ENCODE measurements around the gene PRIMA1.

Gene PRIMA1

GRCh38 chr14:93716002-93716745 lies 72.1 kb downstream of the PRIMA1 start:
- TF ChIP-seq, protein P1, sequence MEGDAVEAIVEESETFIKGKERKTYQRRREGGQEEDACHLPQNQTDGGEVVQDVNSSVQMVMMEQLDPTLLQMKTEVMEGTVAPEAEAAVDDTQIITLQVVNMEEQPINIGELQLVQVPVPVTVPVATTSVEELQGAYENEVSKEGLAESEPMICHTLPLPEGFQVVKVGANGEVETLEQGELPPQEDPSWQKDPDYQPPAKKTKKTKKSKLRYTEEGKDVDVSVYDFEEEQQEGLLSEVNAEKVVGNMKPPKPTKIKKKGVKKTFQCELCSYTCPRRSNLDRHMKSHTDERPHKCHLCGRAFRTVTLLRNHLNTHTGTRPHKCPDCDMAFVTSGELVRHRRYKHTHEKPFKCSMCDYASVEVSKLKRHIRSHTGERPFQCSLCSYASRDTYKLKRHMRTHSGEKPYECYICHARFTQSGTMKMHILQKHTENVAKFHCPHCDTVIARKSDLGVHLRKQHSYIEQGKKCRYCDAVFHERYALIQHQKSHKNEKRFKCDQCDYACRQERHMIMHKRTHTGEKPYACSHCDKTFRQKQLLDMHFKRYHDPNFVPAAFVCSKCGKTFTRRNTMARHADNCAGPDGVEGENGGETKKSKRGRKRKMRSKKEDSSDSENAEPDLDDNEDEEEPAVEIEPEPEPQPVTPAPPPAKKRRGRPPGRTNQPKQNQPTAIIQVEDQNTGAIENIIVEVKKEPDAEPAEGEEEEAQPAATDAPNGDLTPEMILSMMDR (IDR thresholded peaks at IDR 0.05; ENCODE audit: low read depth, low read length, missing control alignments) = no peak
- H3K36me3 ChIP-seq (replicated peaks) = no peaks in the 10 kb centered on the region
- no peak for DNase-seq
- H3K27me3 ChIP-seq (replicated peaks) = no peaks in the 10 kb centered on the region
- in situ Hi-C loops (cut with HindIII; ENCODE audit: low pct_ligation_motif_present, low sequenced_read_pairs) = no loop called here
- no peak overlapping the region for H3K27ac ChIP-seq
- H3K4me3 ChIP-seq (ENCODE audit: low read depth, low read length) = no peak overlapping the region

DNA sequence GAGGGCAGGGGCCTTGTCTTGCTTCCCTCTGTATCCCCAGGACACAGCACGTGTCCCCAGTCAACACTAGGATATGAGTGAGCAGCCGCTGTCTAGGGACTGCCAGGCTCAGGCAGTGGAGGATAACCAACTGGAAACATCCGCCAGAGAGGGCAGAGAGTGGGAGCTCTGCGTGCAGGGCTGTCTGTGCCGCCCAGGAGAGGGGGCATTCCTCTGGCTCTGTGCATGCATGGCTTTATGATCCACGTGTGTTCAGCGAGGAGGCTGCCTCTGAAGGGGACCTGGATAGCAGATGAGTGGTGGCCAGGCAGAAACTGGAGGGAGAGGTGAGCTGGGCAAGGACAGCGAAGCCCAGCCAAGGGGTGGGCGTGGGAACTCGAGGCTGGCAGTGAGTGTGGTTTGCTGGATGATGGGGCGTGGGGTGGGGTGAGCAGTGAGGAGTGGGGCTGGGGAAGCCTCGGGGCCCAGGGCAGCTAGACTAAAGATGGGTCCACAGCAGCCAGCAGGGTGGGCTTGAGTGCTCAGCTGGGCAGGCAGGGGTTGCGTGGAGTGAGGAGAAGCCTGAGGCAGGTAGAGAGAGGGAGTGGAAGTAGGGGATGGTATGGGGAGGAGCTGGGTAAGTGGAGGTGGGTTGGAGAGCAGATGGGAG lies 72.9 kb downstream of the PRIMA1 start:
- Histone ChIP-seq H3K27me3 (replicated peaks) (no peaks in the 10 kb centered on the region), H3K4me3 (ENCODE audit: low read depth, low read length) (no peak overlapping the region), H3K36me3 (replicated peaks) (no peaks in the 10 kb centered on the region), H3K27ac (no peak overlapping the region)
- in situ Hi-C loops (cut with HindIII; ENCODE audit: low pct_ligation_motif_present, low sequenced_read_pairs) = no loop called here
- no peak for DNase-seq
- TF ChIP-seq, protein P1 (IDR thresholded peaks at IDR 0.05; ENCODE audit: low read depth, low read length, missing control alignments) = no peak

GRCh38 chr14:93714605-93715004 lies 73.7 kb downstream of the PRIMA1 start:
- no peak overlapping the region for H3K27ac ChIP-seq
- DNase-seq = no peak
- H3K27me3 ChIP-seq (replicated peaks) = no peaks in the 10 kb centered on the region
- H3K4me3 ChIP-seq (ENCODE audit: low read depth, low read length) = no peak overlapping the region
- H3K36me3 ChIP-seq (replicated peaks) = no peaks in the 10 kb centered on the region
- TF ChIP-seq, protein P1 (IDR thresholded peaks at IDR 0.05; ENCODE audit: low read depth, low read length, missing control alignments) = no peak
- in situ Hi-C loops (cut with HindIII; ENCODE audit: low pct_ligation_motif_present, low sequenced_read_pairs) = no loop called here

DNA sequence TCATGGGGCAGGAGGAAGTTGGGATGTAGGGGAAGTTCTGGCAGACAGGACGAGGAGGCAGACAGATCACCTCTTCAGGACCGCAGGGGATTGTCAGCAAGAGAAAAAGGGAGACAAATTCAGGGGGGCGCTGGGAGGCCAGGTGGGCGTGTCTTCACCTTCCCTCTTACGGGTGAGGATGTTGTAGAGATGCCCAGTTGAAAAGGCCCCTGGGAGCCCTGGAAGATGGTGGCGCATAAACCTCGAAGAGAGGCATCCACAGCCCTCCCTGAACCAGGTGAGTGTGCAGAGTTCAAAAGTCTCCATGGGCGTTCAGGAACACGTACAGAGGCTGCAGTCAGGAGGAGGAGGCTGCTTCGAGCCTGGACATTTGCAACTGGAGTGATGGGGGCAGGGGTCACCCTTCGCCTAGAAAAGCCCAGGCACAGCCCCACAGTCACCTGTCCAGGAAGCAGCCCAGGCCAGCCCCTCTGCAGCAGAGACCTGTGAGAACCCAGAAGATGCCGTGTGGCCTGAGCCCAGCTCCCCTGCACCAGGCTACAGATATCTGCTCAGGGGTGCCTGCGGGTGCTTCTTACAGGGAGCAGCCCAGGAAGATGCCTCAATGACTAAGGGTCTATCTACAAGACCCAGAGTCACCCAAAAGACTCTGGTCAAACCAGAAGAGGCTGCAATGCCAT lies 74.4 kb downstream of the PRIMA1 start:
- H3K27me3 ChIP-seq (replicated peaks) = no peaks in the 10 kb centered on the region
- no peak overlapping the region for H3K4me3 ChIP-seq (ENCODE audit: low read depth, low read length)
- in situ Hi-C loops (cut with HindIII; ENCODE audit: low pct_ligation_motif_present, low sequenced_read_pairs) = no loop called here
- DNase-seq = no peak
- H3K36me3 ChIP-seq (replicated peaks) = no peaks in the 10 kb centered on the region
- no peak overlapping the region for H3K27ac ChIP-seq
- TF ChIP-seq, protein P1 (IDR thresholded peaks at IDR 0.05; ENCODE audit: low read depth, low read length, missing control alignments) = no peak

DNA sequence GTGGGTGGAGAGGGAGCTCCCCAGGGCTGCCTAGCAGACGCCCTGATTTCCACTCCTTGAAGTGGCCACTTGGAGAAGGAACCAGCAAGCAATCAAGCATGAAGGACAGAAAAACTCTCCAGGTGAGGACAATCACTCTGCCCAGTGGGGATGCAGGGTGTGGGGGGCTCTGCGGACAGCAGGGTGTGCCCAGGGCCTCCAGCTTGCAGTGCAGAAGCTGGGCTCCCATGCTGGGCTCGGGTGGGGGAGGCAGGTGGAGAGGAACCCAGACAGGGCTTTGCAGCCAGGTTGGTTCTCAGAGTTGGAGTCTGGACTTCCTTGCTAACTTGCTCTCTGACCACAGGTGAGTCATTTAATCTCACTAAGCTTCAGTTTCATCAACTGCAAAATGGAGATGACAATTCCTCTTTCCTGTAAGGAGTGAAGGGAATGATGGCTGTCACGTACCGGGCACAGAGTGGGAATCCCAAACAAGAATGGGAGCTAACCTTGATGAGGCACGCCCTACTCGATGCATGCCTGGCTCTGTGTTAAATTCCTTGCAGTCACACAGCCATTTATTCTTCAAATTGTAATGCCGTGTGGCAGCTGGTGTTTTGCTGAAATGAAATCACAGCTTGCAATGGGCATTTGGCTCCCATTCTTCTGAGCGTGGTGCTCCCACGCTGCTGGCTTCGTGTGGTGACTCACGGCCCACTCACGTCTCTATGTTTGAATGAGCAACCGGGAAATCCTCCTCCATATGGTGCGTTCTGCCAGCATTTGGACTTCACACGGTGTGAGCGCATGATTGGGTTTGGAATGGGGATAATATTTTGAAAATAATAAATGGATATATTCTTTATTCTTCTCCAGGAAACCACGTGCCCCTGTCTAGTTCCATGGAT lies 75.2 kb downstream of the PRIMA1 start:
- H3K4me3 ChIP-seq (ENCODE audit: low read depth, low read length) = no peak overlapping the region
- DNase-seq = no peak
- no peaks in the 10 kb centered on the region for H3K36me3 ChIP-seq (replicated peaks)
- H3K27me3 ChIP-seq (replicated peaks) = no peaks in the 10 kb centered on the region
- TF ChIP-seq, protein P1 (IDR thresholded peaks at IDR 0.05; ENCODE audit: low read depth, low read length, missing control alignments) = no peak
- H3K27ac ChIP-seq = no peak overlapping the region
- in situ Hi-C loops (cut with HindIII; ENCODE audit: low pct_ligation_motif_present, low sequenced_read_pairs) = no loop called here
